Tibial nerve (tissue), 4 donors: ENCODE results near the gene TRIM34. TPM values are rescaled to one million over a fixed set of nuclear protein-coding genes. Genes with fewer than 3 reads are reported as not detected.

ENCODE experiments used
- DNase-seq, 2 donors: peaks; one replicate each; pipeline ENCODE4 v3.0.0-alpha.2; 2019; ENCODE audit warnings: low spot score in 2 of 2
- H3K27ac ChIP-seq, 4 donors: fragments of 200-600 bp; sonication (generic) in 3 of 4; one replicate each; pipeline ENCODE4 v1.5.1; 2017 to 2019; ENCODE audit warnings: mild to moderate bottlenecking in 1 of 4
- H3K27me3 ChIP-seq, 2 donors: fragments of 200-600 bp; sonication (generic) in 1 of 2; one replicate each; pipeline versions ENCODE4 v1.5.1 to v1.6.0; 2017 to 2019
- H3K36me3 ChIP-seq, 3 donors: fragments of 200-600 bp; sonication (generic); one replicate each; pipeline ENCODE4 v1.5.1; 2018 to 2019
- H3K4me1 ChIP-seq, 4 donors: fragments of 200-600 bp; sonication (generic) in 3 of 4; one replicate each; pipeline ENCODE4 v1.5.1; 2017 to 2019
- H3K4me3 ChIP-seq, 4 donors: fragments of 200-600 bp; sonication (generic) in 3 of 4; one replicate each; pipeline ENCODE4 v1.5.1; 2017 to 2019; ENCODE audit warnings: mild to moderate bottlenecking in 1 of 4, moderate library complexity in 1 of 4
- H3K9me3 ChIP-seq, 4 donors: fragments of 200-600 bp; sonication (generic) in 3 of 4; one replicate each; pipeline ENCODE4 v1.5.1; 2017 to 2019
- EP300 ChIP-seq, 2 donors: sonication (generic); formaldehyde crosslinking; IDR thresholded peaks; one replicate each; pipeline ENCODE4 v1.6.1; 2017; ENCODE audit warnings: antibody characterized with exemption in 2 of 2, mild to moderate bottlenecking in 1 of 2
- POLR2A ChIP-seq, 2 donors: fragments of 450-650 bp; IDR thresholded peaks; one replicate each; pipeline ENCODE4 v1.6.1; 2017; ENCODE audit warnings: antibody characterized with exemption in 2 of 2, mild to moderate bottlenecking in 2 of 2, moderate library complexity in 2 of 2
- WGBS, 2 donors: methylation state at CpG; one replicate each; pipeline ENCODE4 v1.1.5; 2018; 5-methylcytosine and 5-hydroxymethylcytosine counted together
- total RNA-seq, 4 donors: library from RNA; depleted of rRNA; stranded (reverse); fragments of >200 nt; gene quantifications; one replicate each; pipeline ENCODE4 v1.1.0, GENCODE V29; 2016
- TF ChIP-seq, protein P1 (sequence below), 5 experiments: fragments of 200-600 bp in 3 of 5; fragments of 450-650 bp in 2 of 5; sonication (generic) in 3 of 5; IDR thresholded peaks; one replicate each; pipeline ENCODE4 v1.5.1; 2016 to 2019; ENCODE audit warnings: antibody characterized with exemption in 5 of 5, mild to moderate bottlenecking in 3 of 5, moderate library complexity in 2 of 5

The TRIM34 gene
- total RNA-seq, 4 donors from 2014 or later = 2.2 to 6.1 (median 3.1) TPM

DNA sequence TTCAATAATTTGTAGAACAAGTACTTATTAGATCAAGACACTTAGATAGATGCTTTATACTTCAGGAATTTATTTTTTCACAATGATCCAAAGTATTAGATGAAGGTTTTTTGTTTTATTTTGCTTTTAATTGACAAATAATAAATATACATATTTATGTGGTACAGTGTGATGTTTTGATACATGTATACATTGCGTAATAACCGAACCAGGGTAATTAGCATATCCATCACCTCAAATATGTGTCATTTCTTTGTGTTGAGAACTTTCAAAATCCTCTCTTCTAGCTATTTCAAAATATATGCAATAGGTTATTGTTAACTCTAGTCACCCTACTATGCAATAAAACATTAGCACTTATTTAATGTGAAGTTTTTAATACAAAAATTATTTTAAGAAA, 38.7 kb downstream of the TRIM34 start:
- Histone ChIP-seq H3K27me3 (no peaks in the 10 kb centered on the region), H3K4me3 (no peak overlapping the region), H3K36me3 (peaks cover 0 to 62% (median 0%) of the 10 kb centered on the region in 3 donors), H3K27ac (no peak overlapping the region), H3K4me1 (no peaks in the 10 kb centered on the region), H3K9me3 (no peaks in the 10 kb centered on the region)
- TF ChIP-seq, protein P1, sequence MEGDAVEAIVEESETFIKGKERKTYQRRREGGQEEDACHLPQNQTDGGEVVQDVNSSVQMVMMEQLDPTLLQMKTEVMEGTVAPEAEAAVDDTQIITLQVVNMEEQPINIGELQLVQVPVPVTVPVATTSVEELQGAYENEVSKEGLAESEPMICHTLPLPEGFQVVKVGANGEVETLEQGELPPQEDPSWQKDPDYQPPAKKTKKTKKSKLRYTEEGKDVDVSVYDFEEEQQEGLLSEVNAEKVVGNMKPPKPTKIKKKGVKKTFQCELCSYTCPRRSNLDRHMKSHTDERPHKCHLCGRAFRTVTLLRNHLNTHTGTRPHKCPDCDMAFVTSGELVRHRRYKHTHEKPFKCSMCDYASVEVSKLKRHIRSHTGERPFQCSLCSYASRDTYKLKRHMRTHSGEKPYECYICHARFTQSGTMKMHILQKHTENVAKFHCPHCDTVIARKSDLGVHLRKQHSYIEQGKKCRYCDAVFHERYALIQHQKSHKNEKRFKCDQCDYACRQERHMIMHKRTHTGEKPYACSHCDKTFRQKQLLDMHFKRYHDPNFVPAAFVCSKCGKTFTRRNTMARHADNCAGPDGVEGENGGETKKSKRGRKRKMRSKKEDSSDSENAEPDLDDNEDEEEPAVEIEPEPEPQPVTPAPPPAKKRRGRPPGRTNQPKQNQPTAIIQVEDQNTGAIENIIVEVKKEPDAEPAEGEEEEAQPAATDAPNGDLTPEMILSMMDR (IDR thresholded peaks at IDR 0.05) = no peak
- TF ChIP-seq POLR2A (IDR thresholded peaks at IDR 0.05) (no peak), EP300 (IDR thresholded peaks at IDR 0.05) (no peak)
- 94 to 96% methylated on average over 2 of the region's 2 CpGs for WGBS, 2 donors
- DNase-seq = no peak

DNA sequence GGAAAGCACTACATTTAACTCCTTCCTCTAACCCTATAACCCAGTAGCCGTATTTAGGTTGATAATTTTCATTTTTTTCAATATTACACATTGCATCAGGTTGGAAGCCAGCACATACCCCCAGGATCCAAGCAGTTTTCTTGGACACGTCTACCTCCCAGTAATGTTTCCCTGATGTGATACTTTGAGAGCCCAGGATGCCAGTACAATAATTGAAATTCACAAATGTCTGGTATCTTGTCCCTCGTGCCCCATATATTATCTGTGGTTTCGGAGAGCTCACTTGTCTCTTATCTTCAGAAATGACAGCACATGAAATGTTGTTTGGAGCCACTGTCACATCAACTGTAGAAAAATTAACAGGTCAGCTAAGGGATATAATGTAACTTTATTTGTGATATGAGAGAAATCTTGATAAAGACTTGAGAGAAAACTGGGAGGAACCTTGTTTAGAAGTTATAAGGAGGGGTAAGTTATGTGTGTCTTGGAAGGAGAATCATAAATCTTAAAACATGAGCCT, 40.3 kb downstream of the TRIM34 start:
- H3K27me3 ChIP-seq = no peaks in the 10 kb centered on the region
- no peaks in the 10 kb centered on the region for H3K9me3 ChIP-seq
- H3K4me1 ChIP-seq = no peaks in the 10 kb centered on the region
- H3K4me3 ChIP-seq = no peak overlapping the region
- peak overlapping the region in 1 of 4 donors; percentile 15 for H3K27ac ChIP-seq
- peaks cover 0 to 78% (median 7%) of the 10 kb centered on the region in 3 donors for H3K36me3 ChIP-seq
- no peak for DNase-seq
- 83 to 90% methylated on average over 4 of the region's 4 CpGs for WGBS, 2 donors
- TF ChIP-seq EP300 (IDR thresholded peaks at IDR 0.05) (no peak), POLR2A (IDR thresholded peaks at IDR 0.05) (no peak)

DNA sequence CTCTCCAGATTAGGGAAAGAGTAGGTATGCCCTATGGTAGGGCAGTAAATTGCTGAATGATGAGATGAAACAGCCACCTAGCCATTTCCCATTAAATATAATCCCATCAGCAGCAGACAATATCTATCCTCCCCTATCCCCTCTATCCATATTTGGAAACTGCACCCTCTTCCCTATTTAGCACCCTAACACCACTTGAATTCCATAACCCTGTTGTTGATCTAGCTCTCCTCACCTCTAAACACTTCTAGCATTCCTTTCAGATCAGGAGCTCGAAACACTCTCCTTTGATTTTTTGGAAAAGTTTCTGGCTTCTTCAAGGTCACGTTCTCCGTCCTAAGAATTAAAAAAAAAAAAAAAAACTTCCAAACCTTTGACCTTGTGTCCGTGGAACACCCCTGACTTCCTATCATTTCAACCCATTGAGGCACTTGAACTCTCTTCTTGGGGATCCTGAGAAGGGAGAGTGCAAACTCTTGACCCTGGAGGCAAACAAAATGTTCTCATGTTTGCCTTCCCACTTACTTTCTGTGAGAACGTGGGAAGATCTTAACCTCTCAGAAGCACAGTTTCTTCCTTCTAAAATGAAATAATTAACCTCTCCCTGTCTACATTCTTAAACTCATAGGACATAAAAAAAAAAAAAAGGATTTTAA, 41.1 kb downstream of the TRIM34 start:
- H3K27me3 ChIP-seq = no peaks in the 10 kb centered on the region
- 61 to 64% methylated on average over 5 of the region's 5 CpGs for WGBS, 2 donors
- TF ChIP-seq POLR2A (IDR thresholded peaks at IDR 0.05) (no peak), EP300 (IDR thresholded peaks at IDR 0.05) (no peak)
- TF ChIP-seq, protein P1 (IDR thresholded peaks at IDR 0.05) = no peak
- H3K4me3 ChIP-seq = no peak overlapping the region
- DNase-seq = no peak
- no peaks in the 10 kb centered on the region for H3K9me3 ChIP-seq
- H3K27ac ChIP-seq = peak overlapping the region in 2 of 4 donors; percentile 15 to 32
- H3K36me3 ChIP-seq = peaks cover 0 to 81% (median 7%) of the 10 kb centered on the region in 3 donors
- H3K4me1 ChIP-seq = no peaks in the 10 kb centered on the region

DNA sequence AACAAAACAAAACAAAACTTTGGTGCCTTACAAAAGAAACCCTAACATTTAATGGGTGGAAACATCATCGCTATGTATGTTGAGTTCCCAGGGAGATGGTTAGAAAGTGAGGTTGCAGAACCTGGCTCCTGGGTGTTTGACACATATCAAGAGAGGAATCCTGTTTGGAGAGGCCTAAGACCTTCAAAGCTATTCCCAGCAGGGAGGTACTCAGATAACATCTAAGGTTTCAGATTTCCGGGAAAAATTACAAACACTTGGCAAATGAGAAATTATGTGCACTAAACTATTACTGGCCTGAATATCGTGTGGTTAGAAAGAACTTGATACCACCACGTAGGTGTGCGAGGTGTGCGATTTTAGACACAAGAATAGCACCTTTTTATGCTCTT, 41.6 kb downstream of the TRIM34 start:
- Histone ChIP-seq H3K9me3 (no peaks in the 10 kb centered on the region), H3K27me3 (no peaks in the 10 kb centered on the region), H3K4me1 (no peaks in the 10 kb centered on the region), H3K36me3 (peaks cover 0 to 81% (median 7%) of the 10 kb centered on the region in 3 donors), H3K4me3 (no peak overlapping the region), H3K27ac (peak overlapping the region in 2 of 4 donors; percentile 15 to 32)
- 67 to 78% methylated on average over 6 of the region's 6 CpGs for WGBS, 2 donors
- no peak for TF ChIP-seq POLR2A (IDR thresholded peaks at IDR 0.05)
- TF ChIP-seq, protein P1 (IDR thresholded peaks at IDR 0.05) = no peak
- DNase-seq = no peak

DNA sequence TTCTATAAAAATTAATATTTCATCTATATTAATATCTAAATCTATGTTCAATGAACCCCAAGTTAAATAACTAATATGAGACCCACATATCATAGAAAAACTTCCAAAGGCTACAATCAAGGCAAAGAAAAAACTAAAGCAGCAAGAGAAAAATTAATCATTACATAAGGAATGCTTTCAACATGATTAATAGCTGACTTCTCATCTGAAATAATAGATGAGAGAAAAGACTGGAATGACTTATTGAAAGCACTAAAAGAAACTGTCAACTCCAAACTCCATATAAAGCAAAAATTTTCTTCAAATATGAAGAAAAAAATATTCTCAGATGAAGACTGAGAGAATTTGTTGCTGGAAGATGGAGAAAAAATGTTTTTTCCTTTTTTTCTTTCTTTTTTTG, 47.0 kb downstream of the TRIM34 start:
- peaks cover 0 to 57% (median 7%) of the 10 kb centered on the region in 3 donors for H3K36me3 ChIP-seq
- no peak overlapping the region for H3K27ac ChIP-seq
- H3K4me1 ChIP-seq = no peaks in the 10 kb centered on the region
- H3K9me3 ChIP-seq = no peaks in the 10 kb centered on the region
- DNase-seq = no peak
- H3K27me3 ChIP-seq = no peaks in the 10 kb centered on the region
- TF ChIP-seq, protein P1 (IDR thresholded peaks at IDR 0.05) = no peak
- TF ChIP-seq EP300 (IDR thresholded peaks at IDR 0.05) = no peak
- no peak for TF ChIP-seq POLR2A (IDR thresholded peaks at IDR 0.05)
- H3K4me3 ChIP-seq = no peak overlapping the region
